ENCODE results near the gene ZEB2.
A peak's percentile ranks its signal among the peaks of the same experiment; 100 is the strongest.

ZEB2 gene

DNA sequence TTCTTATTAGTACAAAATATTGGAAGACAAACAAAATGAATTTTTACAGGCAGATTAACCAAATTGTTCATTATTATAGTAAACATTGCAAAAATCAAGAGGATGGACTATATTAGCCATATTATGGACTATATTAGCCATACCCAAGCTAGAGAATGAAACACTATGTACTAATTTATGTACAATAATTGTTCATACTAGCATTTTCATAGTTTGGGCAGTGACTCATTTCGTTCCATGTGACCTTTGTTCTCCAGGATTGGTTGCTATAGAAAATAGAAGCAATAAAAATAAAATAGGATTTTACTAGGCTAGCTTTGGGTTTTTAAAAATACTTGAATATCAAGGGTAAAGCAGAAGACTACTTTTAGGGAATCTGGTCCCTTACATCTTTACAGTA, 176.8 kb downstream of the ZEB2 start:
- no peak overlapping the region for H3K23ac ChIP-seq (ENCODE audit: low read length)
- no peak overlapping the region for H3K4me3 ChIP-seq (ENCODE audit: low read depth, low read length)
- no peak overlapping the region for H2BK120ac ChIP-seq (ENCODE audit: insufficient read depth, low read length, poor library complexity)
- H3K27ac ChIP-seq (ENCODE audit: low read depth, low read length) = no peak overlapping the region
- H4K8ac ChIP-seq (ENCODE audit: low read depth, low read length) = no peak overlapping the region
- no peak for DNase-seq
- H3K4me2 ChIP-seq (ENCODE audit: low read length) = no peak overlapping the region
- H3K79me2 ChIP-seq (ENCODE audit: control insufficient read depth, insufficient read depth, low read length, poor library complexity) = no peaks in the 10 kb centered on the region
- no peak overlapping the region for H2BK5ac ChIP-seq (ENCODE audit: low read depth, low read length, poor library complexity)
- no peaks in the 10 kb centered on the region for H3K9me3 ChIP-seq (ENCODE audit: insufficient read depth, low read depth, low read length)
- no peak overlapping the region for H3K4ac ChIP-seq (ENCODE audit: low read depth, low read length)
- no peak overlapping the region for H3K9ac ChIP-seq (ENCODE audit: low read length)
- H2AK5ac ChIP-seq (ENCODE audit: low read length) = no peak overlapping the region
- H4K12ac ChIP-seq (ENCODE audit: low read depth, low read length) = no peak overlapping the region
- peaks cover 10% of the 10 kb centered on the region for H3K79me1 ChIP-seq (ENCODE audit: low read length)
- no CpG with 5 or more reads among the region's 1 CpG for WGBS (ENCODE audit: extremely low coverage, insufficient coverage, insufficient read length)
- H2BK12ac ChIP-seq (ENCODE audit: low read length) = no peak overlapping the region
- peaks cover 2 to 7% of the 10 kb centered on the region in 2 experiments for H3K4me1 ChIP-seq (ENCODE audit: control insufficient read depth in 1 of 2, insufficient read depth in 2 of 2, low read length in 2 of 2)
- H2AFZ ChIP-seq (ENCODE audit: insufficient read depth, low read length, poor library complexity) = no peak overlapping the region
- no peak overlapping the region for H4K91ac ChIP-seq (ENCODE audit: low read depth, low read length)
- H3K36me3 ChIP-seq (ENCODE audit: control insufficient read depth in 1 of 2, insufficient read depth in 2 of 2, low read length in 2 of 2) = no peaks in the 10 kb centered on the region
- no peaks in the 10 kb centered on the region for H3K27me3 ChIP-seq (ENCODE audit: insufficient read depth, low read length)
- no peak overlapping the region for H3K18ac ChIP-seq (ENCODE audit: low read length)
- H3K14ac ChIP-seq (ENCODE audit: low read length) = no peak overlapping the region

DNA sequence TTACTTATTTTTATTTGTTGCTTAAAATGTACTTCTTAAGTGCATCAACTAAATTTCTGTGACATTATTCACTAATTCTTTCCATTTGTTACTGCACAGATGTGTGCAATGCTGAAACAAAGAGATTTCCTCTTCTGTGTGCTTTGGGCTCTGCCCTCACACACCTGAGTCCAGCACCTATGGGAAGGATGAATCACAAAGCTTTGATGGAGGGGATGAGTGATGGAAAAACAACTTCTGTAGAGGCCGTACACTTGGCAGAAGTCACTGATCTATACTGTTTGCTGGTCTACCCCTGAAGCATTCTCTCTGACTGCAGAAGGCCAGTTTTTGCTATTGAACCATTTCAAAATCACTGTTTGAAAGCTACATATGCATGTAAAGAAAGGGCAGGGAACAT, 178.4 kb downstream of the ZEB2 start:
- no peak overlapping the region for H3K9ac ChIP-seq (ENCODE audit: low read length)
- H3K4ac ChIP-seq (ENCODE audit: low read depth, low read length) = no peak overlapping the region
- H3K4me1 ChIP-seq (ENCODE audit: control insufficient read depth in 1 of 2, insufficient read depth in 2 of 2, low read length in 2 of 2) = no peaks in the 10 kb centered on the region
- H3K36me3 ChIP-seq (ENCODE audit: control insufficient read depth in 1 of 2, insufficient read depth in 2 of 2, low read length in 2 of 2) = no peaks in the 10 kb centered on the region
- H2BK12ac ChIP-seq (ENCODE audit: low read length) = peak overlapping the region; percentile 87
- H3K79me1 ChIP-seq (ENCODE audit: low read length) = peaks cover 2% of the 10 kb centered on the region
- no peaks in the 10 kb centered on the region for H3K9me3 ChIP-seq (ENCODE audit: insufficient read depth, low read depth, low read length)
- H3K18ac ChIP-seq (ENCODE audit: low read length) = no peak overlapping the region
- H2BK120ac ChIP-seq (ENCODE audit: insufficient read depth, low read length, poor library complexity) = no peak overlapping the region
- H2AK5ac ChIP-seq (ENCODE audit: low read length) = no peak overlapping the region
- H4K12ac ChIP-seq (ENCODE audit: low read depth, low read length) = no peak overlapping the region
- no peaks in the 10 kb centered on the region for H3K79me2 ChIP-seq (ENCODE audit: control insufficient read depth, insufficient read depth, low read length, poor library complexity)
- no peak overlapping the region for H4K8ac ChIP-seq (ENCODE audit: low read depth, low read length)
- H3K27ac ChIP-seq (ENCODE audit: low read depth, low read length) = no peak overlapping the region
- no peak overlapping the region for H3K4me3 ChIP-seq (ENCODE audit: low read depth, low read length)
- H3K4me2 ChIP-seq (ENCODE audit: low read length) = no peak overlapping the region
- H3K27me3 ChIP-seq (ENCODE audit: insufficient read depth, low read length) = no peaks in the 10 kb centered on the region
- no peak overlapping the region for H3K14ac ChIP-seq (ENCODE audit: low read length)
- H3K23ac ChIP-seq (ENCODE audit: low read length) = no peak overlapping the region
- no peak overlapping the region for H2BK5ac ChIP-seq (ENCODE audit: low read depth, low read length, poor library complexity)
- no peak for DNase-seq
- no peak overlapping the region for H4K91ac ChIP-seq (ENCODE audit: low read depth, low read length)
- no CpG with 5 or more reads among the region's 1 CpG for WGBS (ENCODE audit: extremely low coverage, insufficient coverage, insufficient read length)
- no peak overlapping the region for H2AFZ ChIP-seq (ENCODE audit: insufficient read depth, low read length, poor library complexity)

DNA sequence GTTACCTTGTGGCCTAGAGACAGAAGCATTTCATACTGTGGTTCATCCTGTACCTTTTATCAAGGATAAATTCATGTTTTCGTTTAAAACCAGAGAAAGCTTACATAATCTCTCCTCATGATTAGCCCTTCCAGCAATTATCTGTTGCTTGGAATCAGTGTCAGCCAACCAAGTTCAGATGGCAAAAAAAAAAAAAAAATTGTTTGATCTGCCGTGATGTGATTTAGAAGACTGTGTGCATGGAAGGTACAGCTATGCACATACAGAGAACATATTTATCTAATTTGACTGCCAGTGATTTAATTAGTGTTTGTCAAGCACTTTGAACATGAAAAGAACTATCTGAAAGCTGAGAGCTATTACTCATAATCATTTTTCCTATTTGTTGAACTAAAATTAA, 180.9 kb downstream of the ZEB2 start:
- WGBS (ENCODE audit: extremely low coverage, insufficient coverage, insufficient read length) = no CpG with 5 or more reads among the region's 2 CpGs

DNA sequence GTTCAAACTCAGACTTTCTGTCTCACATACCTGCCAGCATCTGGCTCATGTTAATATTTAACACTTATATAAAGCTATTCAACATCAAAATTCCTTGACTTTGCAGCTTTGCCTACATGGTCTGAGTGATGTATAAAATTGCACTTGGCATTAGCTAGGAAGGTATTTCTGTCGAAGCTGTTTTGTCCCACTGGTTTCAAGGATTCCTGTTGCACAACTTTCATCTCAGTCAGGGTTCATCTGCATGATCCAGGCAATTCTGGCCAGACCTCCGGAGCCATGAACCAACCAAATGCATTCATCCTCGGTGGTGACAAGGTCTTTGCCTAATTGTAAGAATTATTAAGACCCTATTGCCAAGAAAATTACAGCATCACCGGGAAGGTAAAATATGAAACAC, 185.4 kb downstream of the ZEB2 start:
- DNase-seq = no peak
- Histone ChIP-seq H3K4me3 (ENCODE audit: low read depth, low read length) (no peak overlapping the region), H4K8ac (ENCODE audit: low read depth, low read length) (no peak overlapping the region), H4K12ac (ENCODE audit: low read depth, low read length) (no peak overlapping the region), H2AK5ac (ENCODE audit: low read length) (no peak overlapping the region), H4K91ac (ENCODE audit: low read depth, low read length) (no peak overlapping the region), H2BK5ac (ENCODE audit: low read depth, low read length, poor library complexity) (no peak overlapping the region), H3K9me3 (ENCODE audit: insufficient read depth, low read depth, low read length) (no peaks in the 10 kb centered on the region), H3K79me2 (ENCODE audit: control insufficient read depth, insufficient read depth, low read length, poor library complexity) (peaks cover 9% of the 10 kb centered on the region), H3K27ac (ENCODE audit: low read depth, low read length) (no peak overlapping the region), H2BK12ac (ENCODE audit: low read length) (no peak overlapping the region), H3K27me3 (ENCODE audit: insufficient read depth, low read length) (no peaks in the 10 kb centered on the region), H3K4ac (ENCODE audit: low read depth, low read length) (no peak overlapping the region), H3K4me1 (ENCODE audit: control insufficient read depth in 1 of 2, insufficient read depth in 2 of 2, low read length in 2 of 2) (peaks cover 4 to 5% of the 10 kb centered on the region in 2 experiments), H3K4me2 (ENCODE audit: low read length) (no peak overlapping the region), H3K36me3 (ENCODE audit: control insufficient read depth in 1 of 2, insufficient read depth in 2 of 2, low read length in 2 of 2) (no peaks in the 10 kb centered on the region), H2AFZ (ENCODE audit: insufficient read depth, low read length, poor library complexity) (no peak overlapping the region), H3K18ac (ENCODE audit: low read length) (no peak overlapping the region), H3K79me1 (ENCODE audit: low read length) (peaks cover 15% of the 10 kb centered on the region), H2BK120ac (ENCODE audit: insufficient read depth, low read length, poor library complexity) (no peak overlapping the region), H3K14ac (ENCODE audit: low read length) (no peak overlapping the region), H3K23ac (ENCODE audit: low read length) (no peak overlapping the region), H3K9ac (ENCODE audit: low read length) (no peak overlapping the region)
- no CpG with 5 or more reads among the region's 4 CpGs for WGBS (ENCODE audit: extremely low coverage, insufficient coverage, insufficient read length)

More for the DNA sequence above, 180.9 kb downstream of the ZEB2 start:
- no peaks in the 10 kb centered on the region for H3K79me2 ChIP-seq (ENCODE audit: control insufficient read depth, insufficient read depth, low read length, poor library complexity)
- no peak overlapping the region for H3K18ac ChIP-seq (ENCODE audit: low read length)
- no peak overlapping the region for H3K4ac ChIP-seq (ENCODE audit: low read depth, low read length)
- no peaks in the 10 kb centered on the region for H3K9me3 ChIP-seq (ENCODE audit: insufficient read depth, low read depth, low read length)
- no peak overlapping the region for H2BK5ac ChIP-seq (ENCODE audit: low read depth, low read length, poor library complexity)
- no peak overlapping the region for H2AFZ ChIP-seq (ENCODE audit: insufficient read depth, low read length, poor library complexity)
- no peak overlapping the region for H4K91ac ChIP-seq (ENCODE audit: low read depth, low read length)
- H3K4me2 ChIP-seq (ENCODE audit: low read length) = no peak overlapping the region
- no peaks in the 10 kb centered on the region for H3K4me1 ChIP-seq (ENCODE audit: control insufficient read depth in 1 of 2, insufficient read depth in 2 of 2, low read length in 2 of 2)
- no peak overlapping the region for H3K4me3 ChIP-seq (ENCODE audit: low read depth, low read length)
- no peak overlapping the region for H3K9ac ChIP-seq (ENCODE audit: low read length)
- no peak overlapping the region for H2AK5ac ChIP-seq (ENCODE audit: low read length)
- no peaks in the 10 kb centered on the region for H3K27me3 ChIP-seq (ENCODE audit: insufficient read depth, low read length)
- H4K12ac ChIP-seq (ENCODE audit: low read depth, low read length) = no peak overlapping the region
- H2BK12ac ChIP-seq (ENCODE audit: low read length) = no peak overlapping the region
- H2BK120ac ChIP-seq (ENCODE audit: insufficient read depth, low read length, poor library complexity) = no peak overlapping the region
- no peak overlapping the region for H4K8ac ChIP-seq (ENCODE audit: low read depth, low read length)
- no peaks in the 10 kb centered on the region for H3K36me3 ChIP-seq (ENCODE audit: control insufficient read depth in 1 of 2, insufficient read depth in 2 of 2, low read length in 2 of 2)
- no peak overlapping the region for H3K23ac ChIP-seq (ENCODE audit: low read length)
- DNase-seq = no peak
- H3K14ac ChIP-seq (ENCODE audit: low read length) = no peak overlapping the region
- H3K27ac ChIP-seq (ENCODE audit: low read depth, low read length) = no peak overlapping the region
- H3K79me1 ChIP-seq (ENCODE audit: low read length) = no peaks in the 10 kb centered on the region
